Pons (tissue), 1 donor: ENCODE data around the gene SRSF7.
"Not testable (repeated sequence)": the region's sequence is repeated elsewhere in the genome, so short reads cannot be mapped to it uniquely, and the experiment has no call there.

Experiments used
- DNase-seq: peaks from one replicate; pipeline ENCODE4 v3.0.0-alpha.2; 2016; ENCODE audit warnings: low spot score

Gene SRSF7

GRCh38 chr2:38754049-38754448, 2.9 kb upstream of the SRSF7 start:
- no peak for DNase-seq

DNA sequence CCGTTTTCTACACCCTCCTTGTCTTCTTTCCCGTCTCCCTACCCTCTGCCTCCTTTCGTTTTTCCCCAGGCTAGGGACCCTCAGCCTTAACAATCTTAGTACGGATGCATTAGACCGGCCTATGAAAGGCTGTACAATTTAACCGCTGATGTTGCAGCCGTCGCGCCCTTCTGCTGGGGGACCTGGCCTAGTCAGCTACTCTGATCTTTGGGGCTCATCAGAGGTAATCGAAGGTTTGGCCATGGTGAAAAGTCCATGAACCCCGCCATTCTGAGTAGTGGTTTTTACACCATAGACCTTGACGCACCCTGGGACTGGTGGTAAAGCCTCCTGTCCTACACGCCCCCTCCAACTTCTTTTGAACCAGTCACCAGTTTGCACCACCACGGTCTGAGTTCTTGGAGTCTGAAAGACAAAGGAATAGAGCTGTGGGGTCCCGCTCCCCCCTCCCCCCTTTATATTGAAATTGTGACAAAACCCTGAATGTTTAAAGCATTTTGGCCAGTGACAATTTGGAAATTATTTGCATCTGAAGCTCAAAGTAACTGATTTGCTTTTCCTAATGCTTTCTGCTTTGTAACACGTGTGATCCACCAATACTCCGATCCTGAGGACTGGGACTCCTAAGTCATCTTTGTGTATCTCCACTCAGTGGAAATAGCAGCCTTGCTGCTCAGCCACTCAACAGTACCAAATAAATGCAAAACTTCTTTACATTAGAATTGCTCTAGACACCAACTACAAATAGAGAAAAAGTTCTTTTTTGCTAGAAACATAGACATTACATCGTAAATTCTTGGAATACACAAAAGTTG, 642 bp upstream of the SRSF7 start:
- DNase-seq = peak; percentile 30

GRCh38 chr2:38750011-38750890, 910 bp downstream of the SRSF7 start:
- peak; percentile 61 for DNase-seq

DNA sequence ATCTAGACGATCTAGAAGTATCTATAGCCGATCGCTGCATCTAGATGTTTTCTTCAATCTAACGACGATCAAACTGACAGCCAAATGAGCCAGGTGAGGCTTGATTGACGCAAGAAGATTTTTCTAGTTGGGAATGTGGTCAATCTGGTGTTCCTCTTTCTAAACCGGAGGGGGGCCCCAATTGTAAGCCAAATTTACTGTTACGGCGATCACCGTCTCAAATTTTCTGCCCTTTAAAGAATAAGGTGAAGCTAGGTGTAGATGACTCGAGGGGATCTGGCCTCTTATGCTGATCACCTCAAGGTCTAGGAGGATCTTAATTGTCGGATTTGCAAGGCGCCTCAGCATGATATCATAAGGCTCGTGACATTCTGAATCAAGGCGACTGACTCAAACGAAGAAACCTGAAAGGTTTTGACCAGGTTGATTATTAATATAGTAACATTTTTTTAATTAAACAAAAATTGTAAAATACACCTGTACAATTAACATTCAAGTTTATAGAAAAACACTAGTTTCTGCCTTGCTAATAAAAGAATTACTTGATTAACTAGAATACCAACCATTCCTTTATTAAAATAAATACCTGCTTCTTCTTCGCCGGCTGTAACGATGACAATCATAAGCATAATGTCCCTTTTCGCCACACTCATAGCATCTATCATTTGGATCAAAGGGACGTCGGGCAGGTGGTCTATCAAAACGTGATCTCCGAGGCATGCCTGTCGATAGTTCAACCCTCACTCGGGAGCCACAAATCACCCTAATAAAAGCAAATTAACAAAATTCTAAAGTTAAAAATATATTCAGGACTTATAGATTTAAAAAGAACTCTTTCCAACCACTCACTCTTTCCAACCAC, 2.0 kb downstream of the SRSF7 start:
- no peak for DNase-seq

GRCh38 chr2:38748391-38748790, 2.8 kb downstream of the SRSF7 start:
- DNase-seq = no peak

- no peak for DNase-seq
Measured at GRCh38 chr2:38747819-38748218, 3.3 kb downstream of the SRSF7 start.

- no peak for DNase-seq
Measured at GRCh38 chr2:38747007-38747424, 4.1 kb downstream of the SRSF7 start.

DNA sequence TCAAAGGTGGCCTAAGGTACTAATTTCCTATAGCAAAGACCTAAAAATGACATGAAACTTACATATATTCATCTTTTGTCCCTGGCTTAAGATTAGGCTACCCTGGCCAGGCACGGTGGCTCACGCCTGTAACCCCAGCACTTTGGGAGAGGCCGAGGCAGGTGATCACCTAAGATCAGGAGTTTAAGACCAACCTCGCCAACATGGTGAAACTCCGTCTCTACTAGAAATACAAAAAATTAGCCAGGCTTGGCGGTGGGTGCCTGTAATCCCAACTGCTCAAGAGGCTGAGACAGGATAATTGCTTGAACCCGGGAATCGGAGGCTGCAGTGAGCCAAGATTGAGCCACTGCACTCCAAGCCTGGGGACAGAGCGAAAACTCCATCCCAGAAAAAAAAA, 5.9 kb downstream of the SRSF7 start:
- DNase-seq = no peak

DNA sequence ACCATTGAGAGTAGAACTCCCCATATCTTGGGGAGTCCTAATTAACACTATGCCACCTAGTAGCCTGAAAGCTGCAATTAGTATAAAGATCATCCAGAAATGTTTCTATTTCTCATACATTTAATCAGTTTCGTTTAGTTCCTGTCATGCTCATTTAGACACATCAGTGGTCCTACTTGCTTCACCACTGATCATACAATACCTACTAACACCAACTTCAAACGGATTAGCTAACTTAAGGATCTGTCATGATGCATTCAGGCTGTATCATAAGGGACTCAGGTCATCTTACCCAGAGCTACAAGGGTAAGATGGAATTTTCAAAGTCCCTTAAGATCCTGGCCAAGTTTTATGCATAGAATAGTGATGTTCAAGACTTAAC, 6.8 kb downstream of the SRSF7 start:
- no peak for DNase-seq

GRCh38 chr2:38743672-38744398, 7.3 kb downstream of the SRSF7 start:
- DNase-seq = no peak

GRCh38 chr2:38742797-38743559, 8.2 kb downstream of the SRSF7 start:
- no peak for DNase-seq

DNA sequence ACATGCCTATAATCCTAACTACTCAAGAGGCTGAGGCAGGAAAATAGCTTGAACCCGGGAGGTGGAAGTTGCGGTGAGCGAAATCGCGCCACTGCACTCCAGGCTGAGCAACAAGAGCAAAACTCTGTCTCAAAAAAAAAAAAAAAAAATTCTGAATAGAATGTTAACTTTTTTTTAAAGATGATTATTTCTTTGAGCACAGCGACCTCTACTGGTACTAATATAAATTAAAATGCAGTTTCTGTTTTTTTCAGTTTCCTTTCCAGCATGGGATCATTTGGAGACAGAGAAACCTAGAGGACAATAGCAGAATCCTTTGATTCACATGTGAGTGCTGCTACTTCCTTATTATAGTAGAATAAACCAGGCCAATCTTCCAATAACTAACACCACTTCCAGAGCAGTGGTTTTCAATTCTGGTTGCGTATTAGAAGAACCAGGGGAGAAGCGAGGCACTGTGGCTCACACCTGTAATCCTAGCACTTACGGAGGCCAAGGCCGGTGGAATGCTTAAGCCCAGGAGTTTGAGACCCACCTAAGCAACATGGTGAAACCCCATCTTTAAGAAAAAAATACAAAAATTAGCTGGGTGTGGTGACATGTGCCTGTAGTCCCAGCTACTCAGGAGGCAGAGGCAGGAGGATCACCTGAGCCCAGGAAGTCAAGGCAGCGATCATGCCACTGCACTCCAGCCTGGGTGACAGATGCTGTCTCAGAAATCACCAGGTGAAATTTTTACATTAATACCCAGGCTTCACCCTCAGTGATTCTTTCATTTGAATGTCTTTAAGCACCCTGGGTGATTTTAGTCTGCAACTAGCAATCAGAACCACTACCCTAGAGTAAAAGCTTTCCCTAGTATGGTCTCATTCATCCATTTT, 10.1 kb downstream of the SRSF7 start:
- DNase-seq = peak; percentile 59

GRCh38 chr2:38739524-38739923, 11.6 kb downstream of the SRSF7 start:
- no peak for DNase-seq

- DNase-seq = no peak
Measured at GRCh38 chr2:38737925-38738324, 13.2 kb downstream of the SRSF7 start.

DNA sequence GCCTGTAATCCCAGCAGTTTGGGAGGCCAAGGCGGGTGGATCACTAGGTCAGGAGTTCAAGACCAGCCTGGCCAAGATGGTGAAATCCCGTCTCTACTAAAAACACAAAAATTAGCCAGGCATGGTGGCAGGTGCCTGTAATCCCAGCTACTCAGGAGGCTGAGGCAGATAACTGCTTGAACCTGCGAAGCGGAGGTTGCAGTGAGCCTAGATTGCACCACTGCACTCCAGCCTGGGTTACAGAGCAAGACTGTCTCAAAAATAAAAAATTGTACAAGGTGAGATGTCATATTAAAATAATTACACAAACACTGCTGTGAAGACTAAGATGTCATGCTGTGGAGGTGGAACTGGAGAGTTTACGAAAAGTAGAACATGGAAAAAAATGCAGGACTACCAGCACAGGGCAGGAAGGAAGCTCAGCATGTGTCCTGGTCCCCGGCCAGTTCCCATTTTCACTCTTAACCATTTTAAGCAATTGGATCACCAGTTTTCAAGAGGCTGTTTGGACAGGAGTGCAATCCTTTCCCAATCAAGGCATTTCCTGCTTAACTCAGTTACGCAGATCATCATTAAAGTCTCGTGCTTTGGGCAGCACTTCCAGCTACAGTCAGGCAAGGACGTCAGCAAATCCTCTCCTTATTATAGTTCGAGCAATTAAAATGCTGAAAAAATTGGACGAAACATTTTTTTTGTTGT, 14.0 kb downstream of the SRSF7 start:
- DNase-seq = not testable (repeated sequence)

GRCh38 chr2:38735999-38736320, 15.2 kb downstream of the SRSF7 start:
- no peak for DNase-seq

GRCh38 chr2:38734299-38735058, 16.7 kb downstream of the SRSF7 start:
- no peak for DNase-seq

- DNase-seq = no peak
Measured at GRCh38 chr2:38733300-38733971, 17.7 kb downstream of the SRSF7 start.
